22Rv1 (cell line): ENCODE measurements around the gene EPS15.

Experiments used
- H3K27ac ChIP-seq: fragments of 450-650 bp; 2 replicates; pipeline ENCODE4 v1.5.1; 2017
- CTCF ChIP-seq: fragments of 450-650 bp; IDR thresholded peaks from 2 replicates; pipeline ENCODE4 v1.5.1; 2017; ENCODE audit warnings: mild to moderate bottlenecking
- ZFX ChIP-seq: fragments of 450-650 bp; IDR thresholded peaks from 2 replicates; pipeline ENCODE4 v1.6.1; 2017; ENCODE audit warnings: antibody characterized with exemption, borderline replicate concordance

The EPS15 gene

GRCh38 chr1:51519865-51520699 is 1.0 kb upstream of the EPS15 start:
- H3K27ac ChIP-seq, result no peak overlapping the region
- TF ChIP-seq ZFX (no peak), CTCF (no peak)

GRCh38 chr1:51518586-51519047 is 449 bp downstream of the EPS15 start:
- TF ChIP-seq CTCF (no peak), ZFX (no peak)
- peak overlapping the region; percentile 91 for H3K27ac ChIP-seq

- H3K27ac ChIP-seq, result peak overlapping the region; percentile 91
- TF ChIP-seq CTCF (no peak), ZFX (no peak)
Measured at GRCh38 chr1:51518033-51518585, 957 bp downstream of the EPS15 start.

- H3K27ac ChIP-seq, result peak overlapping the region; percentile 91
- TF ChIP-seq ZFX, result no peak
- TF ChIP-seq CTCF, result no peak
Measured at GRCh38 chr1:51517361-51518032, 1.6 kb downstream of the EPS15 start.

- TF ChIP-seq ZFX, result no peak
- no peak for TF ChIP-seq CTCF
- H3K27ac ChIP-seq, result peak overlapping the region; percentile 91
Measured at GRCh38 chr1:51516649-51517158, 2.4 kb downstream of the EPS15 start.

GRCh38 chr1:51515982-51516648 is 3.0 kb downstream of the EPS15 start:
- no peak overlapping the region; the same call in 1 of the 2 replicates for H3K27ac ChIP-seq
- TF ChIP-seq ZFX (no peak), CTCF (no peak)
